GM18867 (cell line): ENCODE results near the gene SPRR2B.
"Not testable (repeated sequence)": the region's sequence is repeated elsewhere in the genome, so short reads cannot be mapped to it uniquely, and the experiment has no call there.

Source experiments
- ATAC-seq: cut with Tn5 transposase; IDR thresholded peaks from one replicate; pipeline ENCODE4 v1.9.1; 2021; ENCODE audit warnings: mild to moderate bottlenecking, moderate library complexity; ENCODE audit not compliant: unreplicated experiment

Gene SPRR2B

DNA sequence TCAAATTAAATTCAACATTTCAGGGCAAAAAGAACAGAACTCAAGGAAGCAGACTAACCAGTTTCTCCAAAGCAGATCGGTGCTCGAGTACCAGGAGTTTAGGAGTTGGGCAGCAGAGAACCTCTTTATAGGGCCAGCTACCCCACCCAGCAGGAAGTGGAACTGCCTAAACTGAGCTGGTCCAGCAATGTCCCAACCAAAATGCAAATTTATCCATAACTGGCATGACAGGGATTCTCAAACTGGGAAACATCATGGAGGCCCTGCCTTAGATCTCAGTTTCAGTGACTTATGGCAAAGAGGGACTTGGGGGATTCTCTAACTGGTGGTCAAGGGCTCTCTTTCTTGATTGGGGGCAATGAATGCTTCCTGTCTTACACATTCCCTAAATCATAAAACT, at the start of gene SPRR2B:
SPRR2B (minus strand) TSS at position 101 of the 400 bp plus-strand sequence. CDS start 772 bp downstream, outside the sequence.
- no peak for ATAC-seq

DNA sequence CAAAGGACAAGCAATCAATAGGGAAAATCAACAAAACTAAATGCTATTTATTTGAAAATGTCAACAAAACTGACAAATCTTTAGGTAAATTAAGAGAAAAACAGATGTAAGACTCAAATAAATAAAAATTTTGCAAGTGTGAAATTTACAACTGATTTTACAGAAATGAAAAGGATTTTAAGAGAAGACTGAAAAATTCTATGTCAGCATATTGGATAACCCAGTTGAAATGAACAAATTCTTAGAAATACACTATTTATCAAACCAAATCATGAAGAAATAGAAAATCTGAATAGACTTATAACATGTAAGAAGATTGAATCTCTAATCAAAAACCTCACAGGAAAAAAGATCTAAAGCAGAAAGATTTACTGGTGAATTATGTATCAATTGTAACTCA, 49.5 kb upstream of the SPRR2B start:
- no peak for ATAC-seq

DNA sequence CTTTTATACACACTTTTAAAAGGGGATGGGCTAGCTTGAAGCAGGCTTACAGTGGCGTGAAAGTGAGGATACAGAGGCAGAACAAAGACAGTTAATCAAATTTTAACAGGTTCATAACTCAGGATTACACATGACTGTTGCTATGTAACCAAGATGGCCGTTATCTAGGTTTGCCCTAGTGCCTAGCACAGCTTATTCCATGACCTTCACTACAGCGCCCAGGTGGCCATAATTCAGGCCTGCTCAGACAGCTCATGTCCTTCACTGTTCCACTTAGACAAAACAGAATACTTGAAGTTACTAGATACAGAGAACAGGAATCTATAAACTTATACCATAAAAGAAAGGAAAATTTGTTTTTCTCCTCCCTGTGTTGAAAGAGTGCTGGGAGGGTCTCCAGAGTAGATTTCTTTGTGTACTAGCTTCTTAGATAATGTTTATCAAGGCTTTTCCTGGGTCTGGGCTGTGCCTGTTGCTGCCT, 48.1 kb upstream of the SPRR2B start:
- ATAC-seq = no peak

DNA sequence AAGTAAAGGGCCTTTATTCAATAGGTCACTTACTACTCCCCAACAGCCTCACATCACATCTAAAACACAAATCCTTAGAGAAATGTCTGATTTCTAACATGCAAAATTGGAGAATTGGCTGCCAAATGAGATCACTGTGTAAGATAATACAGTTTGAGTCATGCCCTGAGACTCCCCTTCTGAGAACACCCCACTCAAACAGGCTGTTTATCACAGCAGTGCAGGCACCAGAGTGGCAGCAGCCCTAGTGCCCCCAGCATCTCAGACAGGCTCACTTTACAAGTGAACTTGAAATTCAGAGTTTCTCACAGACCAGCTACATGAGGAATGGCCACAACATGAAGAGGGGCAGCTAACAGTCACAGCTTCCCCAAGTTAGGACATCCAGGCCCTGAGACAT, 43.9 kb upstream of the SPRR2B start:
- ATAC-seq = not testable (repeated sequence)

DNA sequence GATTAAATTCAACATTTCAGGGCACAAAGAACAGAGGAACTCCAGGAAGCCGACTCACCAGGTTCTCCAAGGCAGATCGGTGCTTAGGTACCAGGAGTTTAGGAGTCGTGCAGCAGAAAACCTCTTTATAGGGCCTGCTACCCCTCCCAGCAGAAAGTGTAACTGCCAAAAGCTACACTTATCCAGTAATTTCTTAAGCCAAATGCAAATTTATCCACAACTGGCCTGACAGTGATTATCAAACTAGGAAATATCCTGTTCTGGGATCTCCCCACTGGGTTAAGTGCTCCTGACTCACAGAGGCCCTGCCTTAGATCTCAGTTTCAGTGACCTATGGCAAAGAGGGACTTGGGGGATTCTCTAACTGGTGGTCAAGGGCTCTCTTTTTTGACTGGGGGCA, 42.0 kb upstream of the SPRR2B start, which contains the start of gene SPRR2F:
SPRR2F (minus strand) TSS at position 101 of the 400 bp plus-strand sequence. CDS start 783 bp downstream, outside the sequence.
- ATAC-seq = no peak

DNA sequence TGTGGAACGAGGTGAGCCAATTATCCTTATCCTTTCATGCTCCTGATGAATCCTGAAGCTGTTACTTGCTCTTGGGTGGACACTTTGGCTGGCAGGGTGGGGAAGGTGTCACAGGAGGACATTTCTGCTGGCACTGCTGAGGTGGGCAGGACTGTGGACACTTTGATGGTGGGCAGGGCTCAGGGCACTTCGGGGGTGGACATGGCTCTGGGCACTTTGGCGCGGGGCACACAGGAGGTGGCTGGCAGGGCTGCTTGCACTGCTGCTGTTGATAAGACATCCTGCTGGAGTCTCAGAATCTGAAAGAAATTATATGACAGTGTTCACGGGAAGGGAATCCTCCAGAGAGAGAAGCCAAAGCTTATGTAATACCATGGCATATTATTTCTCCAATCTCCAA, 41.0 kb upstream of the SPRR2B start:
- ATAC-seq = not testable (repeated sequence)

DNA sequence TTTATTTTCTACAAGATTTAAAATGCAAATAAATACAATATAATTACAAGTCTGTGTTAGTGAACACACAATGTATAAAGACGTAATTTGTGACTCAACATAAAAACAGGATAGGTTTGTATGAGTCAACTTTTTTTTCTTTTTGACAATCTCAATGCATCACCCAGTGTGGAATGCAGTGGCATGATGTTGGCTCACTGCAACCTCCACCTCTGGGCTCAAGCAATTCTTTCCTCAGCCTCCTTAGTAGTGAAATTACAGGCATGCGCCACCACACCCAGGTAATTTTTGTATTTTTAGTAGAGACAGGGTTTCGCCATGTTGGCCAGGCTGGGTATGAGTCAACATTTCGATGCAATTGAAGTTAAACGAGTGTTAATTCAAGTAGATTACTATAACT, 28.8 kb upstream of the SPRR2B start:
- no peak for ATAC-seq

DNA sequence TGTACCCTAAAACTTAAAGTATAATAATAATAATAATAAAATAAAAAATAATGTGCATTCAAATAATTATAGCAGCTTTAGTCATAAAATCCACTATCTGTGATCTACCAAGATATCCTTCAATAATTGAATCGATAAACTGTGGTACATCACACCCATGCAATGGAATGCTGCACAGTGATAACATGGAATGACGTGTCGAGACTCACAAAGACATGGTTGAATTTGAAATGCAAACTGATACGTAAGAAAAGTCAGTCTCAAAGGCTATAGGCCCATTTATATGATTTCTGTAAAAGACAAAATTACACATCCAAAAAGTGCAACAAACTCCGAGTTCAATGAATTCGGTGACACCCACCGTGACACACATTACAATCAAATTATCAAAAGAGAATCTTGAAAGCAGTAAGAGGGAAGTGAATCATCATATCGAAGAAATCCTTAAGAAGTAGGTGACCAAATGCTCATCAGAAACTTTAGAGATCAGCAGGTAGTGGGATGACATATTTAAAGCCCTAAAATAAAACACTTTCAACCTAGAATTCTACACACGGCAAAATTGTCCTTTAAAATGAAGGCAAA, 28.1 kb upstream of the SPRR2B start:
- no peak for ATAC-seq

DNA sequence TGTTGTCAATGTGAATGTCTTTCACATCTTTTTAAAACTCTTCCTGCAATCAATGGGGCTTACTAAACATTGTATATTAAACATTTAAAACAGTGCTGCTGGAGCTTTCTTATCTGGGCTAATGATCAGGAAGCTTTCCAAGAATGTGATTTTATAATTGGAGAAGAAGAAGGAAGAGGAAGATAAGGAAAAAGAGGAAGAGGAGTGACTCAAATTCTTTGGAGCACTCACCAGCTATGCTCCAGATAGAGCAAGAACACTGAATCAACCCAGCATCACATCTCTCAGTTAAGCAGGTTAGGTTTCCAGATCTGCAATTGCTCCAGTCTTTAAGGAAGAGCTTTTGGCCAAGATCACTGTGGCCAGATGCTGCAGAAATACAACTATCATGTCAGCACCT, 24.4 kb upstream of the SPRR2B start:
- no peak for ATAC-seq

DNA sequence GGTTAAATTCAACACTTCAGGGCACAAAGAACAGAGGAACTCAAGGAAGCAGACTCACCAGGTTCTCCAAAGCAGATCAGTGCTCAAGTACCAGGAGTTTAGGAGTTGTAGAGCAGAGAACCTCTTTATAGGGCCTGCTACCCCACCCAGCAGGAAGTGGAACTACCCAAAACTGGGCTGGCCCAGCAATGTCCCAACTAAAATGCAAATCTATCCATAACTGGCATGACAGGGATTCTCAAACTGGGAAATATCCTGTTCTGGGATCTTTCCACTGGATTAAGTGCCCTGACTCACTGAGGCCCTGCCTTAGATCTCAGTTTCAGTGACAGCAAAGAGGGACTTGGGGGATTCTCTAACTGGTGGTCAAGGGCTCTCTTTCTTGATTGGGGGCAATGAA, 23.0 kb upstream of the SPRR2B start, which contains the start of gene SPRR2E:
SPRR2E (minus strand) TSS at position 101 of the 400 bp plus-strand sequence. CDS start 775 bp downstream, outside the sequence.
- ATAC-seq = no peak

DNA sequence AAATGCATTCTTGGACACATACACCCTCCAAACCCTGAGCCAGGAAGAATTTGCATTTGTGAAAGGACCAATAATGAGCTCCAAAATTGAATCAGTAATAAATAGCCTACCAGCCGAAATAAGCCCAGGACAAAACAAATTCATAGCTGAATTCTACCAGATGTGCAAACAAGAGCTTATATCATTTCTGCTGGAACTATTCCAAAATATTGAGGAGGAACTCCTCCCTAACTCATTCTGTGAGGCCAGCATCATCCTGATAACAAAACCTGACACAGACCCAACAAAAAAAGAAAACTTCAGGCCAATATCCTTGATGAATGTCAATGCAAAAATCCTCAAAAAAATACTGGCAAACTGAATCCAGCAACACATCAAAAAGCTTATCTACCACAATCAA, 16.2 kb upstream of the SPRR2B start:
- ATAC-seq = no peak

DNA sequence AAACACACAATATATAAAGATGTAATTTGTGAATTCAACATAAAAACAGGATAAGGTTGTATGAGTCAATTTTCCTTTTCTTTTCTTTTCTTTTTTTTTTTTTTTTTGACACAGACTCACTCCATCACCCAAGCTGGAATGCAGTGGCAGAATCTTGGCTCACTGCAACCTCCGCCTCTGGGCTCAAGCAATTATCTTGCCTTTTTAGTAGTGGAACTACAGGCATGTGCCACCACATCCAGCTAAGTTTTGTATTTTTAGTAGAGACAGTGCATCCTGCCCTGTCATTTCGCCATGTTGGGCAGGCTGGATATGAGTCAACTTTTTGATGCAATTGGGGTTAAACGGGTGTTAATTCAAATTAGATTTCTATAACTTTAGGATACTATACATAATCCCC, 10.3 kb upstream of the SPRR2B start:
- ATAC-seq = no peak

DNA sequence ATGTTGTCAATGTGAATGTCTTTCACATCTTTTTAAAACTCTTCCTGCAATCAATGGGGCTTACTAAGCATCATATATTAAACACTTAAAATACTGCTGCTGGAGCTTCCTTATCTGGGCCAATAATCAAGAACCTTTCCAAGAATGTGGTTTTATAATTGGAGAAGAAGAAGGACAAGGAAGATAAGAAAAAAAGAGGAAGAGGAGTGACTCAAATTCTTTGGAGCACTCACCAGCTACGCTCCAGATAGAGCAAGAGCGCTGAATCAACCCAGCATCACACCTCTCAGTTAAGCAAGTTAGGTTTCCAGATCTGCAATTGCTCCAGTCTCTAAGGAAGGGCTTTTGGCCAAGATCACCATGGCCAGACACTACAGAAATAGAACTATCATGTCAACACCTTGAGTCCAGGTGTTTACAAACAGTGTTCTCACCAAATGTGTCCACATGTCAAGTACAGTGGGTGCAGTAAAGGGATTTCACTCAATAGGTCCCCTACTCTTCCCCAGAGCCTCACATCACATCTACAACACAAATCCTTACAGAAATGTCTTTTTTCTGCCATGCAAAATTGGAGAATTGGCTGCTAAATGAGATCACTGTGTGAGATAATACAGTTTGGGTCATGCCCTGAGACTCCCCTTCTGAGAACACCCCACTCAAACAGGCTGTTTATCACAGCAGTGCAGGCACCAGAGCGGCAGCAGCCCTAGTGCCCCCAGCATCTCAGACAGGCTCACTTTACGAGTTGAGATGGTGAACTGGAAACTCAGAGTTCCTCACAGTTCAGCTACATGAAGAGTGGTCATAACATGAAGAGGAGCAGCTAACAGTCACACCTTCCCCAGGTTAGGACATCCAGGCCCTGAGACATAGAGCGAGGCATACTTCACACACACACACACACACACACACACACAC, 1.7 kb upstream of the SPRR2B start:
- ATAC-seq = no peak

DNA sequence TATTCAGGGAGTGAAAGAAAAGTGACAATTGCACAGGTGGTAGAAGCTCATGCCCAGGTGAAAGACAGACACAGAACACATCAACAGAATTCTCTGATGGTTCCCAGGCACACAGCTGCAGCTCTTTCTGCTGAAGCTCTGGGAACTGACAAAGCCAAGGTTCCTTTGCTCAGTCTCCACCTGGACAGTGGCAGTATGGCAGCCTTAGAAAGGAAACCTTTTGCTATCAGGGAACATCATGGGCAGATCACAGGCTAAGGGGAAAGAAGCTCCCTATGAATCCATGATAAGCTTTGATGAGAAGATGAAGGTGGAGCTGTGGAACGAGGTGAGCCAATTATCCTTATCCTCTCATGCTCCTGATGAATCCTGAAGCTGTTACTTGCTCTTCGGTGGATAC, 1.2 kb downstream of the SPRR2B start:
- no peak for ATAC-seq

DNA sequence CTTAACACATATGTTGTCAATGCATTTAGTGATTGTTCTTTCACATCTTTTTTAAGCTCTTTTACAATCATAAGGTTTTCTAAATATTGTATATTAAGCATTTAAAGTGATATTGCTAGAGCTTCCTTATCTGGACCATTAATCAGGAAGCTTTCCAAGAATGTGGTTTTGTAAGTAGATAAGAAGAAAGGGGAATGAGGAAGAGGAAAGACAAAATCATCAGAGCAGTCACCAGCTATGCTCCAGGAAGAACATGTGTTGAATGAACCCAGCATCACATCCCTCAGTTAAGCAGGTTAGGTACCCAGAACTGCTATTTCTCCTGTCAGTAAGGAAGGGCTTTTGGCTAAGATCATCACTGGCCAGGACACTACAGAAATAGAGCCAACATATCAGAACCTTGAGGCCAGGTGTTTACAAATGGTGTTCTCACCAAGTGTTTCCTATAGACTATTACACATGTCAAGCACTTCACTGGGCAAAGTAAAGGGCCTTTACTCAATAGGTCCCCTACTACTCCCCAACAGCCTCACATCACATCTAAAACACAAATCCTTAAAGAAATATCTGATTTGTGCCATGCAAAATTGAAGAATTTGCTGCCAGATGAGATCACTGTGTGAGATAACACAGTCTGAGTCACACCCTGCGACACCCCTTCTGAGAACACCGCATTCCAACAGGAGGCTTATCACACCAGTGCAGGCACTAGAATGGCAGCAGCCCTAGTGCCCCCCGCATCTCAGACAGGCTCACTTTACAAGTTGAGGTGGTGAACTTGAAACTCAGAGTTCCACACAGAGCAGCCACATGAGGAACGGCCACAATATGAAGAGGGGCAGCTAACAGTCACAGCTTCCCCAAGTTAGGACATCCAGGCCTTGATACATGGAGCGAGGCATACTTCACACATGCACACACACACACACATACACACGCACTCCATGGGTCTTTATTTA, 12.3 kb downstream of the SPRR2B start:
- ATAC-seq = no peak

DNA sequence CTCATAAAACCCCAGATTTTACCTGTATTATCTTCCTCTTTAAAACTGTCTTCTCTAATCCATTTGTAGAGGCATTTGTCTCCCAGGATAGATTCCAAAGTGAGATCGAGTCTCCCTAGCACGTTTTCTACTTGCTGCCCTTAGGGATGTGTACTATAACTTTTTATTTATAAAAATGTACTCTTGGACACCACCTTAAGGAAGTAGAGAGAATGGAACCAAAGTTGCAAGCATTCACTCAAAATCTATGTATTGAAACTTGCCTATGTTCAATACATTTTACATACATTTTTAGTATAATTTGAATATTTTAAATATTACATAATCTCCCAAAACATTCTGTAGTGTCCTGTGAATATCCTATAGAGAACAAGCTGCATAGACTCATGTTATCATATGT, 13.3 kb downstream of the SPRR2B start:
- no peak for ATAC-seq

DNA sequence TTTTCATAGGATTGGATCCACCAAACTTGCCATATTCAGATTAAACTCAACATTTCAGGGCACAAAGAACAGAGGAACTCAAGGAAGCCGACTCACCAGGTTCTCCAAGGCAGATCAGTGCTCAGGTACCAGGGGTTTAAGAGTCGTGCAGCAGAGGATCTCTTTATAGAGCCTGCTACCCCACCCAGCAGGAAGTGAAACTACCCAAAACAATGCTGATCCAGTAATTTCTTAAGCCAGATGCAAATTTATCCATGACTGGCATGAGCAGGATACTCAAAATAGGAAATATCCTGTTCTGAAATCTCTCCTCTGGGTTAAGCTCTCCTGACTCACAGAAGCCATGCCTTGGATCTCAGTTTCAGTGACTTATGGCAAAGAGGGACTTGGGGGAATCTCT, 14.0 kb downstream of the SPRR2B start, which contains the start of gene SPRR2A:
SPRR2A (minus strand) TSS at position 138 of the 400 bp plus-strand sequence. CDS start 777 bp downstream, outside the sequence.
- ATAC-seq = no peak

DNA sequence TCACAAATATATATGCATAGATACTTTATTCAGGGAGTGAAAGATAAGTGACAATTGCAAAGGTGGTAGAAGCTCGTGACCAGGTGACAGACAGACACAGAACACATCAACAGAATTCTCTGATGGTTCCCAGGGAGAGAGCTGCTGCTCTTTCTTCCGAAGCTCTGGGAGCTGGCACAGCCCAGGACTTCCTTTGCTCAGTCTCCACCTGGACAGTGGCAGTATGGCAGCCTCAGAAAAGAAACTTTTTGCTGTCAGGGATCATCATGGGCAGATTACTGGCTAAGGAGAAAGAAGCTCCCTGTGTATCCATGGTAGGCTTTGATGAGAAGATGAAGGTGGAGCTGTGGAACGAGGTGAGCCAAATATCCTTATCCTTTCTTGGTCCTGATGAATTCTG, 15.3 kb downstream of the SPRR2B start:
- ATAC-seq = not testable (repeated sequence)

DNA sequence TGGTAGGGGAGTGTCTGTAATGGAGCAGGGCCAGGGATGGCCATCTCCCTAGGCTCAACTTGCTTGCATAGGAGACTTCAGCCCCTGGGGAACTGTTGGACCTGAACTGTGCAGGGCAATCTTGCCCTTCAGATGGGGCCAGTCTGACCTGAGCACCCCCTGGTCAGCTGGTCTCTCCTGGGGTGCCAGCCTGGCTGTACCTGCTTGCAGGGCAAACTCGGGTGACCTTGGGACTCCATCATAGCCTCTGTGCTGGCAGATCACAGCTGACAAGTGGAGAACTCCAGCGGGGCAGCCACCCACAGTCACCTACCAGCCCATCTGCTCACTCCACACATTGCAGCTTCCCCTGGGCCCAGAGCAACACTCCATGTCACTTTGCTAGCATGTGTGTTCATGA, 22.2 kb downstream of the SPRR2B start:
- no peak for ATAC-seq

DNA sequence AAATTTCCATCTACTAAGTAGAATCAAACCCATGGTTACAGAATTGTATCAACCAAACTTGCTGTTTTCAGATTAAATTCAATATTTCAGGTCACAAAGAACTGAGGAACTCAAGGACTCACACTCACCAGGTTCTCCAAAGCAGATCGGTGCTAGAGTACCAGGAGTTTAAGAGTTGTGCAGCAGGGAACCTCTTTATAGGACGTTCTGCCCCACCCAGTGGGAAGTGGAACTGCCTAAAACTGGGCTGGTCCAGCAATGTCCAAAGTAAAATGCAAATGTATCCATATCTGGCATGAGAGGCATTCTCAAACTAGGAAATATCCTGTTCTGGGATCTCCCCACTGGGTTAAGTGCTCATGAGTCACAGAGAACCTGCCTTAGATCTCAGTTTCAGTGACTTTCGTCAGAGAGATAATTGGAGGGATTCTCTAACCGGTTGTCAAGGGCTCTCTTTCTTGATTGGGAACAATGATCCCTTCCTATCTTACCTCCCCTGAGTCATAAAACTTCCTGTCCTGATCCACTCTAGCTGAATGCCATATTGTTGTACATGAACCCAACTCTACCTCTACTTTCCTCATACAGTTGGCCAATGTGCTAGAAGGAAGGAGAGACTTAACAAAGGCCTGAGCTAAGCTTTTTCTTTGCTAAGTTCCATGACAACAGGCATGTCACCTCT, 30.3 kb downstream of the SPRR2B start, which contains the start of gene SPRR2D:
SPRR2D (minus strand) TSS at position 171 of the 682 bp plus-strand sequence. CDS start 774 bp downstream, outside the sequence.
- ATAC-seq = no peak
